Subcutaneous adipose tissue (tissue), 4 donors: ENCODE results near the gene UNCX. TPM values are rescaled to one million over a fixed set of nuclear protein-coding genes. Genes with fewer than 3 reads are reported as not detected.

Source experiments
- total RNA-seq, 4 donors: library from RNA; depleted of rRNA; stranded (reverse); fragments of >200 nt; gene quantifications; one replicate each; pipeline ENCODE4 v1.1.0, GENCODE V29; 2016
- TF ChIP-seq, protein P1 (sequence below): fragments of 450-650 bp; IDR thresholded peaks from one replicate; pipeline ENCODE4 v1.5.1; 2016; ENCODE audit warnings: low read depth, mild to moderate bottlenecking, control low read depth, antibody characterized with exemption, moderate library complexity

UNCX gene
- total RNA-seq, 4 donors from 2014 or later = not detected

DNA sequence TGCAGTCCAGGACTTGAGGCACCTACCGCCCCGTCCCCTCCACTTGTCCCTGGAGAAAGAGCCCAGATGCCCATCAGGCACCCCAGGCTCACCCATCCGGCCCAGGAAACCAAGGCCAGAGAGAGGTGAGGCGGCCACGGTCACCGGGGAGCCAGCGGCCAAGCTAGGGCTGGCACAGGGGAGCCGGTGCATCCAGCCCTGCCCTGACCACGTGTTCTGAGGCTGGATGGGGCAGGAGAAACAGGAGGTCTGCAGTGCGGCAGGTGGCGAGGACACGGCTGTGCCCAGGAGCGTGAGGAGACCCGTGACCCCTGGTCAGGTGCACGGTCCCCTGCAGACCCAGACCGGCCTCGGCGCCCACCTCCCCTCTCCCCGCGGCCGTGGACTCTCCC, 27.6 kb downstream of the UNCX start:
- TF ChIP-seq, protein P1, sequence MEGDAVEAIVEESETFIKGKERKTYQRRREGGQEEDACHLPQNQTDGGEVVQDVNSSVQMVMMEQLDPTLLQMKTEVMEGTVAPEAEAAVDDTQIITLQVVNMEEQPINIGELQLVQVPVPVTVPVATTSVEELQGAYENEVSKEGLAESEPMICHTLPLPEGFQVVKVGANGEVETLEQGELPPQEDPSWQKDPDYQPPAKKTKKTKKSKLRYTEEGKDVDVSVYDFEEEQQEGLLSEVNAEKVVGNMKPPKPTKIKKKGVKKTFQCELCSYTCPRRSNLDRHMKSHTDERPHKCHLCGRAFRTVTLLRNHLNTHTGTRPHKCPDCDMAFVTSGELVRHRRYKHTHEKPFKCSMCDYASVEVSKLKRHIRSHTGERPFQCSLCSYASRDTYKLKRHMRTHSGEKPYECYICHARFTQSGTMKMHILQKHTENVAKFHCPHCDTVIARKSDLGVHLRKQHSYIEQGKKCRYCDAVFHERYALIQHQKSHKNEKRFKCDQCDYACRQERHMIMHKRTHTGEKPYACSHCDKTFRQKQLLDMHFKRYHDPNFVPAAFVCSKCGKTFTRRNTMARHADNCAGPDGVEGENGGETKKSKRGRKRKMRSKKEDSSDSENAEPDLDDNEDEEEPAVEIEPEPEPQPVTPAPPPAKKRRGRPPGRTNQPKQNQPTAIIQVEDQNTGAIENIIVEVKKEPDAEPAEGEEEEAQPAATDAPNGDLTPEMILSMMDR = no peak

DNA sequence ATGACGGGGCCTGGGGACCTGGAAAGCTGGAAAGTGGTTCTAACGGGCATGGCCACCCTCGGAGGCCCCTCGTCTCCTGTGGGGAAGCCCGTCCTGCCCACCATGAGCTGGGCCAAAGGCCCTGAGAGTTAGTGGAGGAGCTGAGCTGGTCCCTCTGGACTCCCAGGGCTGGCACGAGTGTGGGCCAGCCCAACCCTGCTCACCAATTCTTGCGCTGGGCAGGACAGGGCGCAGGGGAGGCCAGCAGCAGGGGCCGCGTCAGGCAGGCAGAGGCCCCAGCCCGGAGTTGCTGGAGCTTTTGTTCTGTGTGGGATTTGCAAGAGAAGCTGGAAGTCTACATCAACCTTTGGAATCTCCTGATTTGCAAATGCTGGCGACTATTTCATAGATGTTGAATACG, 29.8 kb downstream of the UNCX start:
- TF ChIP-seq, protein P1 = no peak

DNA sequence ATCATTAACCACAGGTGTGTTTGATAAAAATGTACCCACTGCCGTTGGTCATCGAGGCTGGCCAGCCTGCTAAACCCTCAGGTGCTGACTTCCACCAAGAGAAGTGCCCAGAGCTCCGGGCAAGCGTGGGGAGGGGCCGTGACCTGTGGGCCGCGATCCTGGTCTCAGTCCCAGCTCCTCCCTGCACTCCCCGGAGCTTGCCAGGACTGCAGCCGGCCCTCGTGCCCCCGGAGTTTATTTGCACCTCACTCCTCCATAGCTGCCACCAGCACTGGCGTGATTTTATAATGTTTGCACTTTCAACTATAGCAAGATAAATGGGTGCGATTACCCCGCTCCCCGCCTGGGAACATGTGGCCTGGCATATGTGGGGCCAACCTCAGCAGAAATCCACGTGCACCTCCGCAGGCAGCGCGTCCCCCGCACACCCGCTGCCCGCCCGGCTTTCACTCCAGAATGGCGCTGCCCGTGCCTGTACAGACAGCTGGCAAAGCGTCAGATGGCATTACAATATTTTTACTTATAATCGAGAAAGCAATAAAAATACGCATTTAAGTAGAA, 30.8 kb downstream of the UNCX start:
- TF ChIP-seq, protein P1 = no peak

DNA sequence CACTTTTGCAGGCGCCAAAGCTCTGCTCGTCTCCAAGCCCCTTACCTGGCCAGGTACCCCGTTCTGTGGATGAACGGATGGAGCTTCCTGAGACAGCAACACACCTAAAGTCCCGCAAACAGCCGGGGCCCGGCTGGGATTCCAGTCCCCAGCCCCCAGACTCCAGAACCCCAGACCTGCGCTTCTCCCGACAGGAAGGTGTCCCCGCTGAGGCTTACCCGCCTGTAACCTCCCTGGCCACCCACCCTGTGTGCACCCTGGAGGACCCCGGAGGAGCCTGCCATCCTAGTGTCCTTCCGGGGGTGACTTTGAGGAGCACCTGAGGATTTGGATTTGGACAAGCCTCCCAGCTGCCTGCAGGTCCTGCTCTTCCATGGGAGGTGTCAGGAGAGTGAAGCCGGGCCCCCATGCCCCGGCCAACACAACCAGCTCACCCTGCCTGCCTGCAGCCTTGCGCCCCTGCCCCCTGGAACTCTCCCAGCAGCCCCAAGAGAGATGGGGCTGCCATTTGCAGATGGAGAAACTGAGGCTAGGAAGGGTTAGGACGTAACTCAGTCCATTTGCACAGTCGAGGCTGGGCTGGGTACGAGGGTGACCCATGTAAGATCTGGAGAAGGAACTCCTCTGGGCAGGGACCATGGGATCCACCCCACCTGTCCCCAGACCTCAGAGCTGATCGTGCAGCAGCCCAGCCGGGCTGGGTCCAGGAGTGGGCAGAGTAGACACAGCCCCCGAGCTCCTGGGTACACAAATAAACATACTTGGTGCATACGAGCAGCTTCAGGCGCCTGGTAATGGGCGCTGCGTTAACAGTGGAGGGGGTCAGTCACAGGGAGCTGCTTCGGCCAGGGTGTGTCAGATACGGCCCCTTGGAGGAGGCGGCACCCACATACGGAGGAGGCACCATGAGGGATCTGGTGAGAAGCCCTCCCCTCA, 31.9 kb downstream of the UNCX start:
- TF ChIP-seq, protein P1 = no peak

DNA sequence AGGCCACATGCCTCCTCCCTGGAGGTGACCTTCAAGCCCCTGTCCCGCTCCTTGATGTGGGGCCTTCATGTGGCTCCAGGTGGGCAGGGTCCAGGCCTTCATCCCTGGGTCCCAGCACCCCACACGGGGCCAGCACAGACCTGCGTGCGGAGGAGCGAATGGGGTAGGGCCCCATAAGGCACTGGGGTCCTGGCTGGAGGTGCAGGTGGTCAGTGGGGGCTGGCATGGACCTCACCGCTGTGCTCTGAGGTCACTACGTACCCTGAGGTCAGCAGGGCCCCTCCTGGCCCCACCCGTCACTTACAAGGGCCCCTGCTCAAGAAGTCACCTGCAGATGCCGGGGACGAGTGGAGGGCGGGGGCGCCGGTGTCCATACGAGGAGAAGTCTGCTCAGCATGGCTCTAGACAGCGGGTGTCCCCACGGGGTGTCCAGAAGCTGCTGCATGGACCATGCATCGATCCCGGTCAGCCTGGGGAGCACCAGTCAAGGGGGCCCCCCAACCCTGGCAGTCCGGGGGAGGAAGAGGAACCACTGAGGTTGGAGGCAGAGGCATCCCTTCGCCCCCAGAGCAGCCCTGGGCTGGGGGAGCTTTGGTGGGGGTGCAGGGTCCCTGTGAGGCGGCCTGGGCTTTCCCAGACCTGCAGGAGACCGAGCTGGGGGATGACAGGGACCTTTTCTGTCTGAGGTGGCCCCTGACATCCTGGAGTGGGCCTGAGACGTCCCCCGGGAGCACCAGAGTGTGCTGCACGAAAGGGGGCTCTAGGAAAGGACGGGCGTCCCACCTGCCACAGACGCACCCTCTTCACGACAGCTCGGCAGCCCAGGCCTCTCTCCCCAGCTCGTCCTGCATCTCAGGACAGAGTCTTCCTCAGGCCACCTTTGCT, 34.6 kb downstream of the UNCX start:
- TF ChIP-seq, protein P1 = no peak

DNA sequence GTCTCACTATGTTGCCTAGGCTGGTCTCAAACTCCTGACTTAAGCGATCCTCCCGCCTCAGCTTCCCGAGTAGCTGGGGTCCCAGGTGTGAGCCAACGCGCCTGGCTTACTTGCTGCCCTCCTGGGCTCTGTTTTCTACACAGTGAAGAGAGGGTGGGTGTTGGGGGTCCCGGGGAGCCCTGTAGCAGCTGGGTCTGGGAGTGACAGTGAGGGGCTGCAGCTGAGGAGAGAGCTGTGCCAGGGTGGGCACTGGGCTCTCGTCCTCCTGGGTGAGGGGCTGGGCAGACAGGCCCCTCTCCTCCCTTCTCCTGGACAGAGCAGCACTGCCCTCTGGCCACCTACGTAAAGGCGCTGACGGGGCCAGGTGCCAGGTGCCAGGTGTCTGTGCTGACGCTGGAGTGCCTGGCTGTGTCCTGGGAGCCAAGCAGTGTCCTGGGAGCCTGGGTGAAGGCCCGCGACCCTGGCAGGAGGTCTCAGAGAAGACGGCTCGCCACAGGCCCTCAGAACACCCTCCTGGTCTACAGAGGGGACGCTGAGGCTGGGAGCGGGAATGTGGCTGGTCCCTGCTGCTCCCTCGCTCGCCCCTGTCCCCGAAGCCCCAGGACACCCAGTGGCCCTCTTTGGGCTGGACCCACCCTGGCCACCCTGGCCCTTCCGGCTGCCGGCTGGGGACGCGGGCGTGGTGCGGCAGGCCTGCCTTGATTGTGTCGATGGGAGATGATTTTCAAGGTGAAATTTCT, 35.6 kb downstream of the UNCX start:
- TF ChIP-seq, protein P1 = no peak
